ENCODE measurements around the gene SNRPA.

DNA sequence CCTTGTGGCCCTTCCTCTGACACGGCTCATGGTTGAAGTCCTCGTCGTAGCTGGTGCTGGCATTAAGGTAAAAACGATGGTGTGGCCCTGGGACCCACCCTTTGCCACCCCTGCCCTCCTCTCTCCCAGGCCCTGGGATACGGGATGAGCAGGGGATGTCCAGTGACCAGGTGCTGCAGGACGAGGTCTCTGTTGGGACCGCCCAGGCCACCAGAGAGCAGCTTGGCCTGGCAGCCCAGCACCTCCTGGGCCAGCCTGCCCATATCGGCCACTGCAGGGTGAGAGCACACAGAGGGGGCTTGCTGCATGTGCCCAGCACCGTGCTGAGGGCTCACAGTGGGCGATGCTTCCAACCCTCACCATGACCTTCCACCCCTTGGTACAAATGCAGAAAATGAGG lies 7.1 kb upstream of the SNRPA start:
- TF ChIP-seq, protein P1, sequence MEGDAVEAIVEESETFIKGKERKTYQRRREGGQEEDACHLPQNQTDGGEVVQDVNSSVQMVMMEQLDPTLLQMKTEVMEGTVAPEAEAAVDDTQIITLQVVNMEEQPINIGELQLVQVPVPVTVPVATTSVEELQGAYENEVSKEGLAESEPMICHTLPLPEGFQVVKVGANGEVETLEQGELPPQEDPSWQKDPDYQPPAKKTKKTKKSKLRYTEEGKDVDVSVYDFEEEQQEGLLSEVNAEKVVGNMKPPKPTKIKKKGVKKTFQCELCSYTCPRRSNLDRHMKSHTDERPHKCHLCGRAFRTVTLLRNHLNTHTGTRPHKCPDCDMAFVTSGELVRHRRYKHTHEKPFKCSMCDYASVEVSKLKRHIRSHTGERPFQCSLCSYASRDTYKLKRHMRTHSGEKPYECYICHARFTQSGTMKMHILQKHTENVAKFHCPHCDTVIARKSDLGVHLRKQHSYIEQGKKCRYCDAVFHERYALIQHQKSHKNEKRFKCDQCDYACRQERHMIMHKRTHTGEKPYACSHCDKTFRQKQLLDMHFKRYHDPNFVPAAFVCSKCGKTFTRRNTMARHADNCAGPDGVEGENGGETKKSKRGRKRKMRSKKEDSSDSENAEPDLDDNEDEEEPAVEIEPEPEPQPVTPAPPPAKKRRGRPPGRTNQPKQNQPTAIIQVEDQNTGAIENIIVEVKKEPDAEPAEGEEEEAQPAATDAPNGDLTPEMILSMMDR (IDR thresholded peaks at IDR 0.05; ENCODE audit: low read depth, low read length): no peak
- TF ChIP-seq EZH2phosphoT487 (IDR thresholded peaks at IDR 0.05; ENCODE audit: low read depth): no peak

Measured in OCI-LY3 (cell line).